Measurements from ENCODE around the gene HECW1.

HECW1 gene

DNA sequence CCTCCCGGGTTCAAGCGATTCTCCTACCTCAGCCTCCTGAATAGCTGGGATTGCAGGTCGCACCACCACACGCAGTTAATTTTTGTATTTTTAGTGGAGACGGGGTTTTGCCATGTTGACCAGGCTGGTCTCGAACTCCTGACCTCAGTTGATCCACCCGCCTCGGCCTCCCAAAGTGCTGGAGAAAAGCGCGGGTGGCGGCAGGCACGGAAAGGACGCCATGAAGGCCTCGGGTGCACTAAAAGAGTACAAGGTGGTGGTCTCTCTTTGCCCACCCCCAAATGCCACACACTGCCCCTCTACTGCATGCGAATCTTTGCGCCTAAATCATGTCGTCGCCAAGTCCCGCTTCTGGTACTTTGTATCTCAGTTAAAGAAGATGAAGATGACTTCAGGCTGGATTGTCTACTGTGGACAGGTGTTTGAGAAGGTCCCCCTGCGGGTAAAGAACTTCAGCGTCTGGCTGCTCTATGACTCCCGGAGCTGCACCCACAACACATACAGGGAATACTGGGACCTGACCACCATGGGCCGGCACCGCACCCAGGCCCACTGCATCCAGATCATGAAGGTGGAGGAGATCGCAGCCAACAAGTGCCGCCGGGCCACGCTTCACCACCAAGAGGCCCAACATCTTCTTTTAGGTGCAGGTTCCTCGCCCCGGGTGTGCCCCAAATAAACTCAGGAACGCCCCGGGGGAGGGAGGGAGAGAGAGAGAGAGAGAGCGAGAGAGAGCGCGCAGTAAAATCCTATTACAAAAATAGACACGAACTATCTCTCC is 161.7 kb downstream of the HECW1 start (continued):
- no peak for TF ChIP-seq ARNTL (CRISPR knock-in tag; IDR thresholded peaks at IDR 0.05; ENCODE audit: borderline replicate concordance, low read depth)
- TF ChIP-seq RARB (CRISPR knock-in tag; IDR thresholded peaks at IDR 0.05) = no peak
- TF ChIP-seq TCF4 (CRISPR knock-in tag; IDR thresholded peaks at IDR 0.05; ENCODE audit: borderline replicate concordance) = no peak
- TF ChIP-seq ZNF8 (CRISPR knock-in tag; IDR thresholded peaks at IDR 0.05) = no peak
- no peak for TF ChIP-seq ZC3H10 (CRISPR knock-in tag; IDR thresholded peaks at IDR 0.05)
- TF ChIP-seq OSR1 (CRISPR knock-in tag; IDR thresholded peaks at IDR 0.05) = no peak

DNA sequence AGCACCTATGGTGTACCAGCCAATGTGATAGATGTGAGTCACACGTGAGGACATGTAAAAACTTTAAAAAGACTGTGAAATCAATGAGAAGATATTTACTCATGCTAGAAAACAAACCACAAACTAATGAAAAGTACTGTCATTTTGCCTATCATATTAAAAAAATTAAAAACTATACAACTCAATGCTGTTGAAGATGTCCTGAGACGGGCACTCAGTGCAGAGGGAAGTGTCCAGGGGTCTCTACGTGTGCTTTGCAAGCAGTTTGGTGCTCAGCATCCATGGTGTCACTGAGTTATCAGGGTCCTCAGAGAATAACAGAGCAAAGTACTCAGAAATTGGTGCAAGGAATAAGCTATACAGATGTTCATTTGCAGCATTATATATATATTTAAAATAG is 162.3 kb downstream of the HECW1 start:
- no peak for TF ChIP-seq ZC3H10 (CRISPR knock-in tag; IDR thresholded peaks at IDR 0.05)
- TF ChIP-seq SNAI2 (CRISPR knock-in tag; IDR thresholded peaks at IDR 0.05) = no peak
- no peak for TF ChIP-seq ZNF8 (CRISPR knock-in tag; IDR thresholded peaks at IDR 0.05)
- no peak for TF ChIP-seq ESRRG (CRISPR knock-in tag; IDR thresholded peaks at IDR 0.05)
- no peak for TF ChIP-seq ZNF565 (CRISPR knock-in tag; conservative IDR thresholded peaks at IDR 0.05; ENCODE audit: low read depth)
- no peak for TF ChIP-seq RARB (CRISPR knock-in tag; IDR thresholded peaks at IDR 0.05)
- no peak for TF ChIP-seq ZFP3 (CRISPR knock-in tag; IDR thresholded peaks at IDR 0.05)
- no peak for TF ChIP-seq TCF4 (CRISPR knock-in tag; IDR thresholded peaks at IDR 0.05; ENCODE audit: borderline replicate concordance)
- no peak for TF ChIP-seq ISL1 (CRISPR knock-in tag; IDR thresholded peaks at IDR 0.05)
- no peak for TF ChIP-seq CSDC2 (CRISPR knock-in tag; IDR thresholded peaks at IDR 0.05)
- TF ChIP-seq ZNF70 (CRISPR knock-in tag; IDR thresholded peaks at IDR 0.05) = no peak
- TF ChIP-seq, protein P1, sequence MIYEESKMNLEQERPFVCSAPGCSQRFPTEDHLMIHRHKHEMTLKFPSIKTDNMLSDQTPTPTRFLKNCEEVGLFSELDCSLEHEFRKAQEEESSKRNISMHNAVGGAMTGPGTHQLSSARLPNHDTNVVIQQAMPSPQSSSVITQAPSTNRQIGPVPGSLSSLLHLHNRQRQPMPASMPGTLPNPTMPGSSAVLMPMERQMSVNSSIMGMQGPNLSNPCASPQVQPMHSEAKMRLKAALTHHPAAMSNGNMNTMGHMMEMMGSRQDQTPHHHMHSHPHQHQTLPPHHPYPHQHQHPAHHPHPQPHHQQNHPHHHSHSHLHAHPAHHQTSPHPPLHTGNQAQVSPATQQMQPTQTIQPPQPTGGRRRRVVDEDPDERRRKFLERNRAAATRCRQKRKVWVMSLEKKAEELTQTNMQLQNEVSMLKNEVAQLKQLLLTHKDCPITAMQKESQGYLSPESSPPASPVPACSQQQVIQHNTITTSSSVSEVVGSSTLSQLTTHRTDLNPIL (CRISPR knock-in tag; IDR thresholded peaks at IDR 0.05; ENCODE audit: low read depth) = no peak
- TF ChIP-seq TSHZ2 (CRISPR knock-in tag; IDR thresholded peaks at IDR 0.05) = no peak
- TF ChIP-seq TOX (CRISPR knock-in tag; IDR thresholded peaks at IDR 0.05; ENCODE audit: borderline replicate concordance) = no peak
- no peak for TF ChIP-seq ZFP30 (CRISPR knock-in tag; IDR thresholded peaks at IDR 0.05)
- ATAC-seq = no peak

DNA sequence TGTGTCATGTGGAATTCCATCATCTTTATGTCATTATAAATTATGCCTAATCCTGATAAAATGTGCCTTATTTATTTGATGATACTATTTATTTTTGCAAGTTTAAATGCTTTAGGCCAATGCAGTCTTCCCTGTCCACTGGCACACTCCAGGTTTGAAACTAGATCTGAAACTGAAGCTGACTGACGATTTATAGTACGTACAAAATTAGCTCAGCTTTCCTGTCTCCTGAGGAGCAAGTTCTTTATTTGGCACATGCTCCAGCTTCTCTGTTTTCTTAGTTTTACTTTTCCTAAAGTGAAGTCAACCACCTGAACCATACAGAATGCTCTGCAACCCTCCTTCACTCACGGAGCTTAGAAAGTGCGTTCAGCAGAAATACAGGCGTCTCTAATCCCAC is 164.1 kb downstream of the HECW1 start:
- no peak for ATAC-seq
- TF ChIP-seq ZFP3 (CRISPR knock-in tag; IDR thresholded peaks at IDR 0.05) (no peak), RARB (CRISPR knock-in tag; IDR thresholded peaks at IDR 0.05) (no peak), ESRRG (CRISPR knock-in tag; IDR thresholded peaks at IDR 0.05) (no peak)

GRCh38 chr7:43278088-43278644 is 165.7 kb downstream of the HECW1 start:
- ATAC-seq = peak; percentile 66
- no peak for TF ChIP-seq TCF4 (CRISPR knock-in tag; IDR thresholded peaks at IDR 0.05; ENCODE audit: borderline replicate concordance)
- no peak for TF ChIP-seq ZNF565 (CRISPR knock-in tag; conservative IDR thresholded peaks at IDR 0.05; ENCODE audit: low read depth)
- TF ChIP-seq PATZ1 (CRISPR knock-in tag; IDR thresholded peaks at IDR 0.05; ENCODE audit: borderline replicate concordance) = no peak
- TF ChIP-seq BACH2 (CRISPR knock-in tag; IDR thresholded peaks at IDR 0.05; ENCODE audit: borderline replicate concordance) = no peak
- TF ChIP-seq OSR1 (CRISPR knock-in tag; IDR thresholded peaks at IDR 0.05) = no peak
- no peak for TF ChIP-seq ZNF70 (CRISPR knock-in tag; IDR thresholded peaks at IDR 0.05)
- no peak for TF ChIP-seq ZFP3 (CRISPR knock-in tag; IDR thresholded peaks at IDR 0.05)
- TF ChIP-seq PPARA (CRISPR knock-in tag; IDR thresholded peaks at IDR 0.05; ENCODE audit: borderline replicate concordance) = no peak
- no peak for TF ChIP-seq ZC3H10 (CRISPR knock-in tag; IDR thresholded peaks at IDR 0.05)
- TF ChIP-seq TOX (CRISPR knock-in tag; IDR thresholded peaks at IDR 0.05; ENCODE audit: borderline replicate concordance) = no peak
- TF ChIP-seq ZNF8 (CRISPR knock-in tag; IDR thresholded peaks at IDR 0.05) = no peak
- TF ChIP-seq ARNTL (CRISPR knock-in tag; IDR thresholded peaks at IDR 0.05; ENCODE audit: borderline replicate concordance, low read depth) = no peak

Data from SK-N-SH treated with all-trans-retinoic acid at 6 μM for 48 hours (cell line).